ENCODE measurements around the gene MREG.

Gene MREG

DNA sequence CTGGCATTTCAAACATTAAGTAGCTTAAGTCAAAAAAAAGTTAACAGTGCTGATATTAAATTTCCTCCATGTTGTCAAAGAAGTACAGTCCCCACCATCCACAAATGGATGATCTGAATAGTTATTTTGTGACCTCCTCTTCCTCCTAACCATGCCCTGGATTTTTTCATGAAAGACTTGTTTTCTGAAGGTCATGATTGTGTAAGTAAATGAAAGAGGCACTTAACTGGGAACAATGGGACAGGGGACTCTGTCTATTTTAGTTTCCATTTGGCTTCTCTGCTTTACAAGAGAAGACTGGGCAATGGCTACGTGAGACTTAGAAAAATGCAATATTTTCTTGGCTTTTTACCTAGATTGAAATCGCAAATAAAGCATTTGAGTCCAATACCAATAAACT lies 36.1 kb upstream of the MREG start:
- Histone ChIP-seq H3K27ac (ENCODE audit: low read depth, low read length) (no peak overlapping the region), H3K4me3 (ENCODE audit: low read length) (no peak overlapping the region), H3F3A (ENCODE audit: control insufficient read depth, insufficient read depth) (no peaks in the 10 kb centered on the region), H3K9me3 (ENCODE audit: control insufficient read depth, insufficient read depth, low read length) (no peaks in the 10 kb centered on the region), H3K27me3 (ENCODE audit: control insufficient read depth, low read length) (no peaks in the 10 kb centered on the region), H3K36me3 (ENCODE audit: control insufficient read depth, low read length) (no peaks in the 10 kb centered on the region), H3K9me2 (replicated peaks; ENCODE audit: control insufficient read depth, low read length) (no peaks in the 10 kb centered on the region), H3K4me1 (ENCODE audit: control insufficient read depth, low read length) (no peaks in the 10 kb centered on the region), H4K20me1 (ENCODE audit: control insufficient read depth, insufficient read depth, low read depth, low read length) (no peaks in the 10 kb centered on the region), H3K4me2 (ENCODE audit: low read length) (no peak overlapping the region), H3K79me2 (ENCODE audit: control insufficient read depth, low read length) (no peaks in the 10 kb centered on the region)
- TF ChIP-seq EZH2phosphoT487 (IDR thresholded peaks at IDR 0.05; ENCODE audit: borderline replicate concordance, low read length): no peak
- TF ChIP-seq, protein P1, sequence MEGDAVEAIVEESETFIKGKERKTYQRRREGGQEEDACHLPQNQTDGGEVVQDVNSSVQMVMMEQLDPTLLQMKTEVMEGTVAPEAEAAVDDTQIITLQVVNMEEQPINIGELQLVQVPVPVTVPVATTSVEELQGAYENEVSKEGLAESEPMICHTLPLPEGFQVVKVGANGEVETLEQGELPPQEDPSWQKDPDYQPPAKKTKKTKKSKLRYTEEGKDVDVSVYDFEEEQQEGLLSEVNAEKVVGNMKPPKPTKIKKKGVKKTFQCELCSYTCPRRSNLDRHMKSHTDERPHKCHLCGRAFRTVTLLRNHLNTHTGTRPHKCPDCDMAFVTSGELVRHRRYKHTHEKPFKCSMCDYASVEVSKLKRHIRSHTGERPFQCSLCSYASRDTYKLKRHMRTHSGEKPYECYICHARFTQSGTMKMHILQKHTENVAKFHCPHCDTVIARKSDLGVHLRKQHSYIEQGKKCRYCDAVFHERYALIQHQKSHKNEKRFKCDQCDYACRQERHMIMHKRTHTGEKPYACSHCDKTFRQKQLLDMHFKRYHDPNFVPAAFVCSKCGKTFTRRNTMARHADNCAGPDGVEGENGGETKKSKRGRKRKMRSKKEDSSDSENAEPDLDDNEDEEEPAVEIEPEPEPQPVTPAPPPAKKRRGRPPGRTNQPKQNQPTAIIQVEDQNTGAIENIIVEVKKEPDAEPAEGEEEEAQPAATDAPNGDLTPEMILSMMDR (IDR thresholded peaks at IDR 0.05; ENCODE audit: low read depth, low read length, poor library complexity, severe bottlenecking): no peak

DNA sequence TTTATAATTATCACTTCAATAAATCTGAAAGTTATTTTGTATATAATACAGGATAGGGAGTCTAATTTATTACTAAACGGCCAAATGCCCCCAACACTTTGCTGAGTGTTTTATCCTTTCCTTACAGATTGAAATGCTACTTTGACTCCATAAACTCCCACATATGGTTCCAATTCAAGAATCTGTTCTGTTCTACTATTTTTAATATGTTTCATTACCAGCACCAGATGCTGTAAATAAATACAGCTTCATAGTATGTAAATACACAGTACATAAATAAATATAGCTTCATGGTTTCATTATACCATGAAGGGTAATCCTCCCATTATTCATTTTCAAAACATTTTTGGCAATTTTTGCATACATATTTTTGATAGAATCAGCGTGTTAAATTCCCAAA lies 34.0 kb upstream of the MREG start:
- TF ChIP-seq, protein P1 (IDR thresholded peaks at IDR 0.05; ENCODE audit: low read depth, low read length, poor library complexity, severe bottlenecking): no peak
- no peak for TF ChIP-seq EZH2phosphoT487 (IDR thresholded peaks at IDR 0.05; ENCODE audit: borderline replicate concordance, low read length)
- Histone ChIP-seq H3K9me3 (ENCODE audit: control insufficient read depth, insufficient read depth, low read length) (no peaks in the 10 kb centered on the region), H3K27ac (ENCODE audit: low read depth, low read length) (no peak overlapping the region), H4K20me1 (ENCODE audit: control insufficient read depth, insufficient read depth, low read depth, low read length) (no peaks in the 10 kb centered on the region), H3K36me3 (ENCODE audit: control insufficient read depth, low read length) (no peaks in the 10 kb centered on the region), H3F3A (ENCODE audit: control insufficient read depth, insufficient read depth) (no peaks in the 10 kb centered on the region), H3K4me3 (ENCODE audit: low read length) (no peak overlapping the region), H3K79me2 (ENCODE audit: control insufficient read depth, low read length) (no peaks in the 10 kb centered on the region), H3K9me2 (replicated peaks; ENCODE audit: control insufficient read depth, low read length) (no peaks in the 10 kb centered on the region), H3K4me1 (ENCODE audit: control insufficient read depth, low read length) (no peaks in the 10 kb centered on the region), H3K27me3 (ENCODE audit: control insufficient read depth, low read length) (no peaks in the 10 kb centered on the region), H3K4me2 (ENCODE audit: low read length) (no peak overlapping the region)

DNA sequence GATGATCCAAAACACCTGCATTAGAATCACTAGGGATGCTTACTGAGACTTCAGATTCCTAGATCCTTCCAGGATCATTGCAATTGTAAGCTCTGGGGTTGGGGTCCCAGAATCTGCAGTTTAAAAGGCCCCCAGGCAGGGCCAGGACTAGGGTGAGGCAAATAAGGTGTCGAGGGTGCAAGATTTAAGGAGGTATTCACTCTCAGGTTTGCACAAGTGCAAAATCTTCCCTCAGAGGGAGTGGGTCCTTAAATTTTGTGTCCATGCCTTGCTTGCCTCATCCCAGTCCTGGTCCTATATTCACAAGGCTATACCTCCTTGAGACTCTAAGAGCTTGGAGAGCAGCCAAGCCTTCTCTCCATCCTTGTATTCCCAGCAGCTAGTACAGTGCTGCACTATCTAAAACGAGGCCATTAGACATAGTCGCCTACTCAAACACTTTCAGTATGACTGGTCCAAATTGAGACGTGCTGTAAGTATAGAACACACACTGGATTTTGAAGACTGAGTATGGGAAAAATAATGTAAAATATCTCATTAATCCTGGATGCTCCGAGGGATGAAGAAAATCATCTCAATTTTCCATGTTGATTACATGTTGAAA lies 31.6 kb upstream of the MREG start:
- no peaks in the 10 kb centered on the region for H3K9me3 ChIP-seq (ENCODE audit: control insufficient read depth, insufficient read depth, low read length)
- no peak for TF ChIP-seq EZH2phosphoT487 (IDR thresholded peaks at IDR 0.05; ENCODE audit: borderline replicate concordance, low read length)
- TF ChIP-seq, protein P1 (IDR thresholded peaks at IDR 0.05; ENCODE audit: low read depth, low read length, poor library complexity, severe bottlenecking): no peak

More for the DNA sequence above, 31.6 kb upstream of the MREG start:
- Histone ChIP-seq H3K9me2 (replicated peaks; ENCODE audit: control insufficient read depth, low read length) (no peaks in the 10 kb centered on the region), H3K79me2 (ENCODE audit: control insufficient read depth, low read length) (no peaks in the 10 kb centered on the region), H3K27ac (ENCODE audit: low read depth, low read length) (no peak overlapping the region), H4K20me1 (ENCODE audit: control insufficient read depth, insufficient read depth, low read depth, low read length) (no peaks in the 10 kb centered on the region), H3F3A (ENCODE audit: control insufficient read depth, insufficient read depth) (no peaks in the 10 kb centered on the region), H3K36me3 (ENCODE audit: control insufficient read depth, low read length) (no peaks in the 10 kb centered on the region), H3K4me1 (ENCODE audit: control insufficient read depth, low read length) (no peaks in the 10 kb centered on the region), H3K27me3 (ENCODE audit: control insufficient read depth, low read length) (no peaks in the 10 kb centered on the region), H3K4me3 (ENCODE audit: low read length) (no peak overlapping the region), H3K4me2 (ENCODE audit: low read length) (no peak overlapping the region)
